Smooth muscle cell of the brain vasculature (primary cell): Measurements from ENCODE around the gene PRR14L.
"Not testable (repeated sequence)": the region's sequence is repeated elsewhere in the genome, so short reads cannot be mapped to it uniquely, and the experiment has no call there.

Experiments used
- DNase-seq: peaks from one replicate; pipeline ENCODE4 v3.0.0-alpha.2; 2012; ENCODE audit warnings: low read depth, low spot score

PRR14L gene

GRCh38 chr22:31749636-31750364, at the start of gene PRR14L:
TSS of gene PRR14L (minus strand) at chr22:31750132. CDS start at chr22:31738860, 11,272 bp downstream.
- peak; percentile 92 for DNase-seq

GRCh38 chr22:31799358-31799757, 49.4 kb upstream of the PRR14L start:
- DNase-seq: not testable (repeated sequence)

GRCh38 chr22:31790240-31790639, 40.3 kb upstream of the PRR14L start:
- DNase-seq: no peak

GRCh38 chr22:31789803-31790202, 39.9 kb upstream of the PRR14L start:
- DNase-seq: no peak

- no peak for DNase-seq
These were observed 26.3 kb upstream of the PRR14L start for GRCh38 chr22:31776231-31776630.

- no peak for DNase-seq
These were observed 23.5 kb upstream of the PRR14L start for GRCh38 chr22:31773416-31773815.

- no peak for DNase-seq
These were observed 18.6 kb upstream of the PRR14L start for GRCh38 chr22:31768422-31769059.

GRCh38 chr22:31764785-31765184, 14.9 kb upstream of the PRR14L start:
- no peak for DNase-seq

- not testable (repeated sequence) for DNase-seq
These were observed 8.9 kb upstream of the PRR14L start for GRCh38 chr22:31758860-31759259.

- no peak for DNase-seq
These were observed 7.3 kb upstream of the PRR14L start for GRCh38 chr22:31757265-31757664.

GRCh38 chr22:31754813-31755212, 4.9 kb upstream of the PRR14L start:
- no peak for DNase-seq

GRCh38 chr22:31753634-31754501, 3.9 kb upstream of the PRR14L start, which contains the start of gene DEPDC5:
TSS of gene DEPDC5 (plus strand) at chr22:31754019. CDS start at chr22:31754922, 903 bp downstream.
- peak; percentile 81 for DNase-seq

GRCh38 chr22:31753005-31753633, 3.2 kb upstream of the PRR14L start:
- no peak for DNase-seq

GRCh38 chr22:31752096-31752847, 2.3 kb upstream of the PRR14L start:
- DNase-seq: no peak

- DNase-seq: no peak
These were observed 693 bp upstream of the PRR14L start for GRCh38 chr22:31750365-31751284.

- DNase-seq: no peak
These were observed 1.4 kb downstream of the PRR14L start for GRCh38 chr22:31748490-31748889.

- DNase-seq: no peak
These were observed 2.5 kb downstream of the PRR14L start for GRCh38 chr22:31747441-31747840.

- no peak for DNase-seq
These were observed 6.1 kb downstream of the PRR14L start for GRCh38 chr22:31743871-31744270.

GRCh38 chr22:31742682-31743081, 7.2 kb downstream of the PRR14L start:
- no peak for DNase-seq

GRCh38 chr22:31742115-31742514, 7.8 kb downstream of the PRR14L start:
- no peak for DNase-seq
